ENCODE measurements around the gene CSRP2. TPM values are rescaled to one million over a fixed set of nuclear protein-coding genes. Genes with fewer than 3 reads are reported as not detected.

CSRP2 gene
- total and polyA plus RNA-seq, 2 of the 13 experiments (the other 11 are each of a cell fraction or from before 2014, with no cell fraction given), result 7.2 to 8.0 TPM

DNA sequence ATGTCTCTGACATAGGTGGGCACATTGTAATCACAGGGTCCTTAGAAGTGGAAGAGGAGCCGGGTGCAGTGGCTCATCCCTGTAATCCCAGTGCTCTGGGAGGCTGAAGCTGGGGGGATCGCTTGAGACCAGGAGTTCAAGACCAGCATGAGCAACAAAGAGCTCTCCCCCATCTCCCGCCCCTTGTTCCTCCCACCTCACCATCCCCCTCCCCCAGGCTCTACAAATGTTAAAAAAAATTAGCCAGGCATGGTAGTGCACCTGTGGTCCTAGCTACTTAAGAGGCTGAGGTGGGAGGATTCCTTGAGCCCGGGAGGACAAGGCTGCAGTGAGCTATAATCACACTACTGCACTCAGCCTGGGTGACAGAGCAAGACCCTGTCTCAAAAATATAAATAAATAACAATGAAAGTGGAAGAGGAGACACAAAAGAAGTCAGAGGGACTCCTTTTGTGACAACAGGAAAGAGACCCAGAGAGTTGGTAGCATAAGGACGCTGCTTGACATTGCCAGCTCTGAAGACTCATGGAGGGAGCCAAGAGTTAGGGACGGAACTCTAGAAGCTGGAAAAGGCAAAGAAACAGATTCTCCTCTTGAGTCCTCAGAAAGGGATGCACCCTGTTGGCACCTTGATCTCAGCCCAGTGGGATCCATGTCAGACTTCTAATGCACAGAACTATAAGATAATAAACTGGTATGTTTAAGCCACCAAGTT, 29.6 kb upstream of the CSRP2 start (continued):
- TF ChIP-seq, protein P1, sequence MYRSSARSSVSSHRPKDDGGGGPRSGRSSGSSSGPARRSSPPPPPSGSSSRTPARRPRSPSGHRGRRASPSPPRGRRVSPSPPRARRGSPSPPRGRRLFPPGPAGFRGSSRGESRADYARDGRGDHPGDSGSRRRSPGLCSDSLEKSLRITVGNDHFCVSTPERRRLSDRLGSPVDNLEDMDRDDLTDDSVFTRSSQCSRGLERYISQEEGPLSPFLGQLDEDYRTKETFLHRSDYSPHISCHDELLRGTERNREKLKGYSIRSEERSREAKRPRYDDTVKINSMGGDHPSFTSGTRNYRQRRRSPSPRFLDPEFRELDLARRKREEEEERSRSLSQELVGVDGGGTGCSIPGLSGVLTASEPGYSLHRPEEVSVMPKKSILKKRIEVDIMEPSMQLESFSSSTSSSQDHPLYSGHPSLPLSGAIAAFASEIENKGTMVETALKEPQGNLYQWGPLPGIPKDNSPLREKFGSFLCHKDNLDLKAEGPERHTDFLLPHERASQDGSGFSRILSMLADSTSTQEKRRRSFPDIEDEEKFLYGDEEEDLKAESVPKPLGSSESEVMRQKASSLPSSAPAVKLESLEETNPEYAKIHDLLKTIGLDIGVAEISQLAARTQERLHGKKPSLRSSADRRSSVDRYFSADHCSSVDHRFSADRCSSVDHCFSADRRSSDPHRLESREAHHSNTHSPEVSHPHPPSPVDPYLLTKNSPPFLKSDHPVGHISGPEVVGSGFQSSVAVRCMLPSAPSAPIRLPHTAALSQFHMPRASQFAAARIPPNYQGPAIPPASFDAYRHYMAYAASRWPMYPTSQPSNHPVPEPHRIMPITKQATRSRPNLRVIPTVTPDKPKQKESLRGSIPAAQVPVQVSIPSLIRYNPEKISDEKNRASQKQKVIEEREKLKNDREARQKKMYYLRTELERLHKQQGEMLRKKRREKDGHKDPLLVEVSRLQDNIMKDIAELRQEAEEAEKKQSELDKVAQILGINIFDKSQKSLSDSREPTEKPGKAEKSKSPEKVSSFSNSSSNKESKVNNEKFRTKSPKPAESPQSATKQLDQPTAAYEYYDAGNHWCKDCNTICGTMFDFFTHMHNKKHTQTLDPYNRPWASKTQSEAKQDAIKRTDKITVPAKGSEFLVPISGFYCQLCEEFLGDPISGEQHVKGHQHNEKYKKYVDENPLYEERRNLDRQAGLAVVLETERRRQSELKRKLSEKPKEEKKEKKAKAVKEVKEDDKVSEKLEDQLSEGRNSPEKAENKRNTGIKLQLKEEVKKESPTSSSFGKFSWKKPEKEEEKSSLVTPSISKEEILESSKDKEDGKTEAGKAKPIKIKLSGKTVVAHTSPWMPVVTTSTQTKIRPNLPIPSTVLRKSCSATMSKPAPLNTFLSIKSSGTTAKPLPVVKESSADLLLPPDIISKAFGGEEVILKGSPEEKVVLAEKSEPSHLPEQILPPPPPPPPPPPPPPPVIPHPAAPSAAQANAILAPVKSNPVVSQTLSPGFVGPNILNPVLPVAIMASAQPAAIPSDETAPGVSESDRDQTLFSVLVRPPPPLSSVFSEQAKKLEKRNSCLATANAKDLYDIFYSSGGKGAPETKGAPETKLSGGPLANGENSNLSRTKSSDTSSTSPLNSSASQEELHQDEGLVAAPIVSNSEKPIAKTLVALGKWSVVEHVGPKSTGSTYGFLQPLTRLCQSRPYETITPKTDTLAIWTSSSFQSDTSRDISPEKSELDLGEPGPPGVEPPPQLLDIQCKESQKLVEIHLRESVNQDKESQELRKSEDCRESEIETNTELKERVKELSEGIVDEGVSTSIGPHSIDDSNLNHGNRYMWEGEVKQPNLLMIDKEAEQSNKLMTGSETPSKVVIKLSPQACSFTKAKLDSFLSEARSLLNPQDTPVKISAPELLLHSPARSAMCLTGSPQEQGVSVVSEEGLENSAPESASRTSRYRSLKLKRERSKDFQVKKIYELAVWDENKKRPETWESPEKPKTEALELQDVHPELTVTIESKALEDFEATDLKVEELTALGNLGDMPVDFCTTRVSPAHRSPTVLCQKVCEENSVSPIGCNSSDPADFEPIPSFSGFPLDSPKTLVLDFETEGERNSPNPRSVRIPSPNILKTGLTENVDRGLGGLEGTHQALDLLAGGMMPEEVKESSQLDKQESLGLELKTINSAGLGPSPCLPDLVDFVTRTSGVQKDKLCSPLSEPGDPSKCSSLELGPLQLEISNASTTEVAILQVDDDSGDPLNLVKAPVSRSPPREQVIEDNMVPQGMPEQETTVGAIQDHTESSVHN (CRISPR knock-in tag; IDR thresholded peaks at IDR 0.05), result no peak
- TF ChIP-seq ZNF101 (CRISPR knock-in tag; IDR thresholded peaks at IDR 0.05; ENCODE audit: borderline replicate concordance, low read depth) (no peak), SMAD3 (CRISPR knock-in tag; IDR thresholded peaks at IDR 0.05) (no peak), FIP1L1 (IDR thresholded peaks at IDR 0.05; ENCODE audit: borderline replicate concordance, insufficient read depth, low read depth, low read length) (no peak), XBP1 (CRISPR knock-in tag; IDR thresholded peaks at IDR 0.05) (no peak), ZNF354B (CRISPR knock-in tag; IDR thresholded peaks at IDR 0.05) (no peak), NAIF1 (CRISPR knock-in tag; IDR thresholded peaks at IDR 0.05; ENCODE audit: borderline replicate concordance) (no peak)
- TF ChIP-seq, protein P2, sequence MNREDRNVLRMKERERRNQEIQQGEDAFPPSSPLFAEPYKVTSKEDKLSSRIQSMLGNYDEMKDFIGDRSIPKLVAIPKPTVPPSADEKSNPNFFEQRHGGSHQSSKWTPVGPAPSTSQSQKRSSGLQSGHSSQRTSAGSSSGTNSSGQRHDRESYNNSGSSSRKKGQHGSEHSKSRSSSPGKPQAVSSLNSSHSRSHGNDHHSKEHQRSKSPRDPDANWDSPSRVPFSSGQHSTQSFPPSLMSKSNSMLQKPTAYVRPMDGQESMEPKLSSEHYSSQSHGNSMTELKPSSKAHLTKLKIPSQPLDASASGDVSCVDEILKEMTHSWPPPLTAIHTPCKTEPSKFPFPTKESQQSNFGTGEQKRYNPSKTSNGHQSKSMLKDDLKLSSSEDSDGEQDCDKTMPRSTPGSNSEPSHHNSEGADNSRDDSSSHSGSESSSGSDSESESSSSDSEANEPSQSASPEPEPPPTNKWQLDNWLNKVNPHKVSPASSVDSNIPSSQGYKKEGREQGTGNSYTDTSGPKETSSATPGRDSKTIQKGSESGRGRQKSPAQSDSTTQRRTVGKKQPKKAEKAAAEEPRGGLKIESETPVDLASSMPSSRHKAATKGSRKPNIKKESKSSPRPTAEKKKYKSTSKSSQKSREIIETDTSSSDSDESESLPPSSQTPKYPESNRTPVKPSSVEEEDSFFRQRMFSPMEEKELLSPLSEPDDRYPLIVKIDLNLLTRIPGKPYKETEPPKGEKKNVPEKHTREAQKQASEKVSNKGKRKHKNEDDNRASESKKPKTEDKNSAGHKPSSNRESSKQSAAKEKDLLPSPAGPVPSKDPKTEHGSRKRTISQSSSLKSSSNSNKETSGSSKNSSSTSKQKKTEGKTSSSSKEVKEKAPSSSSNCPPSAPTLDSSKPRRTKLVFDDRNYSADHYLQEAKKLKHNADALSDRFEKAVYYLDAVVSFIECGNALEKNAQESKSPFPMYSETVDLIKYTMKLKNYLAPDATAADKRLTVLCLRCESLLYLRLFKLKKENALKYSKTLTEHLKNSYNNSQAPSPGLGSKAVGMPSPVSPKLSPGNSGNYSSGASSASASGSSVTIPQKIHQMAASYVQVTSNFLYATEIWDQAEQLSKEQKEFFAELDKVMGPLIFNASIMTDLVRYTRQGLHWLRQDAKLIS (CRISPR knock-in tag; IDR thresholded peaks at IDR 0.05), result no peak
- TF ChIP-seq, protein P3, sequence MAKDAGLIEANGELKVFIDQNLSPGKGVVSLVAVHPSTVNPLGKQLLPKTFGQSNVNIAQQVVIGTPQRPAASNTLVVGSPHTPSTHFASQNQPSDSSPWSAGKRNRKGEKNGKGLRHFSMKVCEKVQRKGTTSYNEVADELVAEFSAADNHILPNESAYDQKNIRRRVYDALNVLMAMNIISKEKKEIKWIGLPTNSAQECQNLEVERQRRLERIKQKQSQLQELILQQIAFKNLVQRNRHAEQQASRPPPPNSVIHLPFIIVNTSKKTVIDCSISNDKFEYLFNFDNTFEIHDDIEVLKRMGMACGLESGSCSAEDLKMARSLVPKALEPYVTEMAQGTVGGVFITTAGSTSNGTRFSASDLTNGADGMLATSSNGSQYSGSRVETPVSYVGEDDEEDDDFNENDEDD (CRISPR knock-in tag; IDR thresholded peaks at IDR 0.05; ENCODE audit: borderline replicate concordance), result no peak
- TF ChIP-seq, protein P4, sequence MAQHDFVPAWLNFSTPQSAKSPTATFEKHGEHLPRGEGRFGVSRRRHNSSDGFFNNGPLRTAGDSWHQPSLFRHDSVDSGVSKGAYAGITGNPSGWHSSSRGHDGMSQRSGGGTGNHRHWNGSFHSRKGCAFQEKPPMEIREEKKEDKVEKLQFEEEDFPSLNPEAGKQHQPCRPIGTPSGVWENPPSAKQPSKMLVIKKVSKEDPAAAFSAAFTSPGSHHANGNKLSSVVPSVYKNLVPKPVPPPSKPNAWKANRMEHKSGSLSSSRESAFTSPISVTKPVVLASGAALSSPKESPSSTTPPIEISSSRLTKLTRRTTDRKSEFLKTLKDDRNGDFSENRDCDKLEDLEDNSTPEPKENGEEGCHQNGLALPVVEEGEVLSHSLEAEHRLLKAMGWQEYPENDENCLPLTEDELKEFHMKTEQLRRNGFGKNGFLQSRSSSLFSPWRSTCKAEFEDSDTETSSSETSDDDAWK (CRISPR knock-in tag; IDR thresholded peaks at IDR 0.05), result no peak

Data from HepG2 (cell line).